Measurements from ENCODE around the gene INPP5F.
A peak's percentile ranks its signal among the peaks of the same experiment; 100 is the strongest.
"Not testable (repeated sequence)": the region's sequence is repeated elsewhere in the genome, so short reads cannot be mapped to it uniquely, and the experiment has no call there.

INPP5F gene

GRCh38 chr10:119821182-119821581 is 95.3 kb downstream of the INPP5F start:
- DNase-seq, result peak in 1 of 3 experiments; percentile 37

GRCh38 chr10:119824299-119824698 is 98.4 kb downstream of the INPP5F start:
- DNase-seq, result no peak

- no peak for DNase-seq
These were observed 100.9 kb downstream of the INPP5F start for GRCh38 chr10:119826771-119827170.

- no peak for DNase-seq
These were observed 101.6 kb downstream of the INPP5F start for GRCh38 chr10:119827430-119827829.

GRCh38 chr10:119829429-119829828 is 103.6 kb downstream of the INPP5F start:
- no peak for DNase-seq

- DNase-seq, result no peak
These were observed 105.0 kb downstream of the INPP5F start for GRCh38 chr10:119830851-119831250.

- DNase-seq, result no peak
These were observed 105.8 kb downstream of the INPP5F start for GRCh38 chr10:119831656-119832055.

- no peak for DNase-seq
These were observed 107.1 kb downstream of the INPP5F start for GRCh38 chr10:119832951-119833350.

- no peak for DNase-seq
These were observed 108.3 kb downstream of the INPP5F start for GRCh38 chr10:119834188-119834587.

- no peak for DNase-seq
These were observed 119.8 kb downstream of the INPP5F start for GRCh38 chr10:119845656-119846055.

GRCh38 chr10:119849031-119849789 is 123.4 kb downstream of the INPP5F start:
- DNase-seq, result no peak

- no peak for DNase-seq
These were observed 124.1 kb downstream of the INPP5F start for GRCh38 chr10:119849944-119850343.

GRCh38 chr10:119852277-119852676 is 126.4 kb downstream of the INPP5F start:
- DNase-seq, result no peak

GRCh38 chr10:119852822-119853221 is 127.0 kb downstream of the INPP5F start:
- DNase-seq, result no peak

- no peak for DNase-seq
These were observed 127.7 kb downstream of the INPP5F start for GRCh38 chr10:119853574-119853973.

GRCh38 chr10:119858063-119858462 is 132.2 kb downstream of the INPP5F start:
- no peak for DNase-seq

- peak in 2 of 3 experiments; percentile 19 to 34 for DNase-seq
These were observed 133.8 kb downstream of the INPP5F start for GRCh38 chr10:119859420-119860258.

- DNase-seq, result peak in 1 of 3 experiments; percentile 7
These were observed 135.2 kb downstream of the INPP5F start for GRCh38 chr10:119860866-119861607.

- DNase-seq, result no peak
These were observed 136.7 kb downstream of the INPP5F start for GRCh38 chr10:119862524-119862923.

- no peak for DNase-seq
These were observed 138.2 kb downstream of the INPP5F start for GRCh38 chr10:119863951-119864565.

- no peak for DNase-seq
These were observed 139.9 kb downstream of the INPP5F start for GRCh38 chr10:119865699-119866240.

- no peak for DNase-seq
These were observed 141.5 kb downstream of the INPP5F start for GRCh38 chr10:119867317-119867716.

GRCh38 chr10:119869398-119869797 is 143.5 kb downstream of the INPP5F start:
- DNase-seq, result not testable (repeated sequence)
